ENCODE results near the gene DNAJC2.

The DNAJC2 gene

GRCh38 chr7:103382032-103382402, 37.5 kb upstream of the DNAJC2 start:
- no peak overlapping the region for H3K4me3 ChIP-seq (ENCODE audit: insufficient read depth, low read length, poor library complexity, severe bottlenecking)
- no peak overlapping the region for H3K4me2 ChIP-seq (ENCODE audit: low read depth, low read length, poor library complexity, severe bottlenecking)
- H3K27me3 ChIP-seq (ENCODE audit: low read length): no peaks in the 10 kb centered on the region
- H3K9me2 ChIP-seq (replicated peaks; ENCODE audit: insufficient read depth, low read length): no peaks in the 10 kb centered on the region
- no peaks in the 10 kb centered on the region for H3K36me3 ChIP-seq (ENCODE audit: low read length)
- TF ChIP-seq EZH2phosphoT487 (conservative IDR thresholded peaks at IDR 0.05; ENCODE audit: low read length): no peak
- no peak for TF ChIP-seq CTCF (IDR thresholded peaks at IDR 0.05; ENCODE audit: insufficient read depth, low read length, poor library complexity, severe bottlenecking)
- no peaks in the 10 kb centered on the region for H3K79me2 ChIP-seq (ENCODE audit: insufficient read depth, low read length)
- H3F3A ChIP-seq (ENCODE audit: insufficient read depth): no peaks in the 10 kb centered on the region
- H3K9ac ChIP-seq (ENCODE audit: low read length): no peak overlapping the region
- no peak overlapping the region for H3K27ac ChIP-seq (ENCODE audit: low read depth, low read length)
- no peak overlapping the region for H2AFZ ChIP-seq (ENCODE audit: low read depth, low read length, severe bottlenecking)
- H4K20me1 ChIP-seq (ENCODE audit: low read depth, low read length): no peaks in the 10 kb centered on the region
- H3K9me3 ChIP-seq (ENCODE audit: insufficient read depth, low read length): no peaks in the 10 kb centered on the region

- Histone ChIP-seq H3K9me2 (replicated peaks; ENCODE audit: insufficient read depth, low read length) (no peaks in the 10 kb centered on the region), H3K27ac (ENCODE audit: low read depth, low read length) (no peak overlapping the region), H4K20me1 (ENCODE audit: low read depth, low read length) (no peaks in the 10 kb centered on the region), H2AFZ (ENCODE audit: low read depth, low read length, severe bottlenecking) (no peak overlapping the region), H3K4me2 (ENCODE audit: low read depth, low read length, poor library complexity, severe bottlenecking) (no peak overlapping the region), H3K36me3 (ENCODE audit: low read length) (no peaks in the 10 kb centered on the region), H3K9ac (ENCODE audit: low read length) (no peak overlapping the region), H3F3A (ENCODE audit: insufficient read depth) (no peaks in the 10 kb centered on the region), H3K79me2 (ENCODE audit: insufficient read depth, low read length) (no peaks in the 10 kb centered on the region), H3K9me3 (ENCODE audit: insufficient read depth, low read length) (no peaks in the 10 kb centered on the region), H3K4me3 (ENCODE audit: insufficient read depth, low read length, poor library complexity, severe bottlenecking) (no peak overlapping the region), H3K27me3 (ENCODE audit: low read length) (no peaks in the 10 kb centered on the region)
- no peak for TF ChIP-seq CTCF (IDR thresholded peaks at IDR 0.05; ENCODE audit: insufficient read depth, low read length, poor library complexity, severe bottlenecking)
- no peak for TF ChIP-seq EZH2phosphoT487 (conservative IDR thresholded peaks at IDR 0.05; ENCODE audit: low read length)
Measured at GRCh38 chr7:103381280-103382031, 36.9 kb upstream of the DNAJC2 start.

- Histone ChIP-seq H3K4me3 (ENCODE audit: insufficient read depth, low read length, poor library complexity, severe bottlenecking) (no peak overlapping the region), H2AFZ (ENCODE audit: low read depth, low read length, severe bottlenecking) (no peak overlapping the region), H3K36me3 (ENCODE audit: low read length) (no peaks in the 10 kb centered on the region), H3K9me2 (replicated peaks; ENCODE audit: insufficient read depth, low read length) (no peaks in the 10 kb centered on the region), H3F3A (ENCODE audit: insufficient read depth) (no peaks in the 10 kb centered on the region), H3K9ac (ENCODE audit: low read length) (no peak overlapping the region), H3K4me2 (ENCODE audit: low read depth, low read length, poor library complexity, severe bottlenecking) (no peak overlapping the region), H3K27me3 (ENCODE audit: low read length) (no peaks in the 10 kb centered on the region), H3K79me2 (ENCODE audit: insufficient read depth, low read length) (no peaks in the 10 kb centered on the region), H4K20me1 (ENCODE audit: low read depth, low read length) (no peaks in the 10 kb centered on the region), H3K27ac (ENCODE audit: low read depth, low read length) (no peak overlapping the region), H3K9me3 (ENCODE audit: insufficient read depth, low read length) (no peaks in the 10 kb centered on the region)
- TF ChIP-seq EZH2phosphoT487 (conservative IDR thresholded peaks at IDR 0.05; ENCODE audit: low read length) (no peak), CTCF (IDR thresholded peaks at IDR 0.05; ENCODE audit: insufficient read depth, low read length, poor library complexity, severe bottlenecking) (no peak)
Measured at GRCh38 chr7:103380395-103381191, 36.0 kb upstream of the DNAJC2 start.
